IPS-18a (cell line): ENCODE data around the gene HPN.
"Not testable (repeated sequence)": the region's sequence is repeated elsewhere in the genome, so short reads cannot be mapped to it uniquely, and the experiment has no call there.

Experiments used
- H3K27ac ChIP-seq: one replicate; pipeline ENCODE4 v1.5.1; 2013; ENCODE audit warnings: low read length
- H3K27me3 ChIP-seq: one replicate; pipeline ENCODE4 v1.6.1; 2013; ENCODE audit warnings: mild to moderate bottlenecking, low read length; ENCODE audit not compliant: control insufficient read depth, insufficient read depth
- H3K36me3 ChIP-seq: one replicate; pipeline ENCODE4 v1.6.1; 2013; ENCODE audit warnings: low read depth, low read length; ENCODE audit not compliant: control insufficient read depth
- H3K4me1 ChIP-seq: one replicate; pipeline ENCODE4 v1.6.1; 2013; ENCODE audit warnings: low read depth, low read length; ENCODE audit not compliant: control insufficient read depth
- H3K4me3 ChIP-seq: one replicate; pipeline ENCODE4 v1.5.1; 2013; ENCODE audit warnings: low read length
- H3K9ac ChIP-seq: one replicate; pipeline ENCODE4 v1.6.1; 2013; ENCODE audit warnings: mild to moderate bottlenecking, low read length, moderate library complexity
- H3K9me3 ChIP-seq: one replicate; pipeline ENCODE4 v1.6.1; 2013; ENCODE audit warnings: low read depth, low read length; ENCODE audit not compliant: control insufficient read depth

Gene HPN

DNA sequence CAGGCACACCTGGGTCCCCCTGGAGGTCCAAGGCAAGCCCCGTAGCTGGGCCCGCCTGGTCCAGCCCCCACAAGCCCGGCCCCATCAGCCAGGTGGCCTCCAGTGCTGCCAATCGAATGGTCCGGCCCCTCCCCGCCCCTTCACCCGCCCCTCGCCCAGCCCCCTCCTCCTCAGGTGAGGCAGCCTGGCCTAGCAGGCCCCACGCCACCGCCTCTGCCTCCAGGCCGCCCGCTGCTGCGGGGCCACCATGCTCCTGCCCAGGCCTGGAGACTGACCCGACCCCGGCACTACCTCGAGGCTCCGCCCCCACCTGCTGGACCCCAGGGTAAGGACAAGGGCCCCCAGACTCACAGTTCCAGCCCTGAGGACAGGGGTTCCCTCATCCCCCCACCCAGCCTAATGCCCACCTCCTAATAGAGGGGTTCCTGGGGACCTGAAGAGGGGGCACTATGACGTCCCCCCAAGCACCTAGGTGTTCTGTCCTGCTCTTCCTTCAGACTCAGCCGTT lies at the start of gene HPN:
Gene HPN, plus strand, starts transcription at position 174 of the 508 bp plus-strand sequence. CDS start 786 bp downstream, outside the sequence.
- H3K36me3 ChIP-seq, result no peaks in the 10 kb centered on the region
- H3K9ac ChIP-seq, result peak within 1 kb of the TSS; percentile 69
- peaks cover 8% of the 10 kb centered on the region for H3K4me1 ChIP-seq
- no peaks in the 10 kb centered on the region for H3K27me3 ChIP-seq
- peak within 1 kb of the TSS; percentile 49 for H3K27ac ChIP-seq
- H3K9me3 ChIP-seq, result no peaks in the 10 kb centered on the region
- peak within 1 kb of the TSS; percentile 53 for H3K4me3 ChIP-seq

DNA sequence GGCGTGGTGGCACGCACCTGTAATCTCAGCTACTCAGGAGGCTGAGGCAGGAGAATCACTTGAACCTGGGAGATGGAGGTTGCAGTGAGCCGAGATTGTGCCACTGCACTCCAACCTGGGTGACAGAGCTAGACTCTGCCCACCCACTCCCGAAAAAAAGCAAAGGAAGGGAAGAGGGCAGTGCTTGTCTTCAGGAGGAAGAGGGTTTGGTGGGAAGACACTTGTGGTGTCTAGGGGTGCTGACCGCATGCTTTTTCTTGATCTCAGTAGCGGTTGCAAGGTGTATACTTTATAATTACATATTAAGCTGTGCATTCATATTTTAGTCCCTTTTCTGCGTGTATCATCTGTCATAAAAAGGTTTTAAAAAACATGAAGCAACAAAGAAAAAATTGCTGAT lies 48.9 kb upstream of the HPN start:
- H3K27me3 ChIP-seq, H3K27ac ChIP-seq, H3K36me3 ChIP-seq, H3K4me1 ChIP-seq, H3K9me3 ChIP-seq, H3K4me3 ChIP-seq, H3K9ac ChIP-seq: not testable (repeated sequence)

DNA sequence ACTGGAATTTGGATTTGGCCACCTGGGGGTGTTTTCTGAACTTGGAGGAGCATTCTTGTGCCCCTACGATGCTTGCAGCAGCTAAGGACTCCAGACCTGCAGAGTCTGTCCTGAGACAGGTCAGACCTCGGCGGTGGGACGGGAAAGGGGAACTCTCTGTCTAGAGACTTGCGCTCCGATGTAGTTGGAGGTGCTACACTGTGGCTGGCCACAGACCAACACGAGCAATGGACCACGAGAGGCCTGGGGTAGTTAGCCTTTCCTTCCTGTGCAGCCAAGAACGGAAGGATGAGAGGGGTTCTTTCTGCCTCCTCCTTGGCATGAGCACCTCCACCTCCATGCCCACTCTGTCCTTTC lies 47.3 kb upstream of the HPN start:
- H3K36me3 ChIP-seq, result no peaks in the 10 kb centered on the region
- peaks cover 5% of the 10 kb centered on the region for H3K4me1 ChIP-seq

DNA sequence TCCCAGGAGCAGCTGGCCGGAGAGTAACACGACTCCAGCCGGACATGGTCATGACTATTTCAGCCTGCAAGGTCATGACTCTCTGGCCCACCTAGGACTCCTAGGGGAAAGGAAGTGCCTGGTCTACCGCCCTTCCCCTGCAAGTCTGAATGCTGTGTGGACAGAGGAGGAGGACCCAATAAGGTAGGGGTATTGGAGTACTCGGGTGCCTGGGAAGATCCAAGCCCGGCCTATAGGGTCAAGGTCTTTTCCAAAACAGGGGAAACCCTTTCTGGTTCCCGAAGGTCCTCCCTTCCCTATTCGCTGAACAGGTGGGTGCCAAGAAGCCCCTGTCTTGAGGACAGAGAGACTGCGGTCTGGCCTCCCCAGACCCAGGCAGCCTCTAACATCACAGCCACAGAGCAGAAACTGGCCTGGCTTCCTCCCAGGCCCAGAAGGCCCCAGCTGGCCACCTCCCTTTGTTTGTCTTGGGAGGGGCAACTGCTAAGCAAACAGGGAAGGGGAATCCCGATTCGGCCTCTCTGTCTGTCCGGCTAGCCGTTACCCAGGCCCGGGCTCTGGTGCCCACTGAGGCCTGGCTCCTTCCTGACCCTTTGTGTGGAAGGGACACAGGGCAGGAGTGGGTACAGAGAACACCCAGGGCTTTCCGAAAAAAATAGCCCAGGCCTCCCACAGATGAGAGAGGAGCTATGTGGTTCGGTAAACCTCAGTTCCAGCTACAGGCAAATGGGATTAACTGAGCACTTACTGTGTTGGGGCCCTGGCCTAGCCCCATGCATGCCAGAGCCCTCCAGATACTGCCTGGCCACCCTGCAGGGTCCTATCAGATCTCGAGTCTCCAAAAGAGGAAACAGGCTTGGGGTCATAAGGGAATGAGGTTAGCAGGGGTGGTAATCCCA lies 46.6 kb upstream of the HPN start:
- Histone ChIP-seq H3K4me1 (peaks cover 5% of the 10 kb centered on the region), H3K36me3 (no peaks in the 10 kb centered on the region), H3K9me3 (no peaks in the 10 kb centered on the region), H3K4me3 (no peak overlapping the region), H3K27me3 (no peaks in the 10 kb centered on the region), H3K9ac (no peak overlapping the region), H3K27ac (no peak overlapping the region)

More for the DNA sequence above, 47.3 kb upstream of the HPN start:
- no peaks in the 10 kb centered on the region for H3K27me3 ChIP-seq
- no peak overlapping the region for H3K9ac ChIP-seq
- H3K27ac ChIP-seq, result no peak overlapping the region
- no peak overlapping the region for H3K4me3 ChIP-seq
- no peaks in the 10 kb centered on the region for H3K9me3 ChIP-seq

DNA sequence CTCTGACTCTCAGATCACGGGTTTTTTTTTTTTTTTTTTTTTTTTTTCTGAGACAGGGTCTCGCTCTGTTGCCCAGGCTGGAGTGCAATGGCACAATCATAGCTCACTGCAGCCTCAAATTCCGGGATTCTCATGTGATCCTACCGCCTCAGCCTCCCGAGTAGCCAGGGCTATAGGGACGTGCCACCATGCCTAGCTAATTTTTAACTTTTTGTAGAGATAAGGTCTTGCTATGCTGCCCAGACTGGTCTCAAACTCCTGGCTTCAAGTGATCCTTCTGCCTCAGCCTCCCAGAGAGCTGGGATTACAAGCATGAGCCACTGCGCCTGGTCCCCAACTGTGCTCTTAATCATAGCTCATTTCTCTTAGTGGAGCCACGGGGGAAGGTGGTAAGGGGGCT lies 46.0 kb upstream of the HPN start:
- Histone ChIP-seq H3K27me3 (no peaks in the 10 kb centered on the region), H3K9me3 (no peaks in the 10 kb centered on the region), H3K36me3 (no peaks in the 10 kb centered on the region), H3K9ac (no peak overlapping the region), H3K4me1 (peaks cover 5% of the 10 kb centered on the region), H3K4me3 (no peak overlapping the region), H3K27ac (no peak overlapping the region)

DNA sequence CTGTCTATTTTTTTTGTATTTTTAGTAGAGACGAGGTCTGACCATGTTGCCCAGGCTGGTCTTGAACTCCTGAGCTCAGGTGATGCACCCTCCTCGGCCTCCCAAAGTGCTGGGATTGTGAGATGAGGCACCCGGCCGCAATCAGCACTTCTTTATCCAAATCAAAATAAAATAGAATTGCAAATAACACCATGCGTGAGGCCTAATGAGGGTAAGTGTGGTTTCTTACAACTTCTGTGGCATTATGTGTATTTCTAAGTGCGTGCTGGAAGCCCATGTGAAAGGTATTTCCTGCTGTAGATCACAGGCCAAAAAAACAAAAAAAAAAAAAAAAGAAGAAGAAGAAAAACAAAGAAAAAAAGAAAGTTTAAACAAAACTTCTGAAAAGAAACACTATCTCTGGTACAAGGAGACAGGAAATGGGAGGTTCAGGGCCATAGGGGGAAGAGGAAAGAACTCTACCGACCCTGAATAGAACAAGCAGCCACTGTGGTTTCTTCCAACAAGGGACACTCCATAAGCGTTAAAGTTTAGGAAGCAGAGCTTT lies 44.4 kb upstream of the HPN start:
- Histone ChIP-seq H3K9ac (no peak overlapping the region), H3K4me3 (no peak overlapping the region), H3K9me3 (no peaks in the 10 kb centered on the region), H3K27ac (no peak overlapping the region), H3K27me3 (no peaks in the 10 kb centered on the region), H3K36me3 (no peaks in the 10 kb centered on the region), H3K4me1 (peaks cover 5% of the 10 kb centered on the region)

DNA sequence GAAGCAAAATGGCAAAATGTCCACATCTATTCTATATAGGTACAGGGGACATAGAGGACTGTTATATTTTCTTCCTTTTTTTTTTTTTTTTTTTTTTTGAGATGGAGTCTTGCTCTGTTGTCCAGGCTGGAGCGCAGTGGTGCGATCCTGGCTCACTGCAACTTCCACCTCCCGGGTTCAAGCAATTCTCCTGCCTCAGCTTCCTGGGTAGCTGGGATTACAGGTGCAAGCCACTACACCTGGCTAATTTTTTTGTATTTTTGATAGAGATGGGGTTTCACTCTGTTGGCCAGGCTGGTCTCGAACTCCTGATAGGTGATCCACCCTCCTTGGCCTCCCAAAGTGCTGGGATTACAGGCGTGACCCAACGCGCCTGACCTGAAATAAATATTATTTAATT lies 43.3 kb upstream of the HPN start:
- H3K9me3 ChIP-seq, H3K27ac ChIP-seq, H3K4me3 ChIP-seq, H3K36me3 ChIP-seq, H3K27me3 ChIP-seq: not testable (repeated sequence)
- H3K9ac ChIP-seq, result peak overlapping the region; percentile 78
- peaks cover 12% of the 10 kb centered on the region for H3K4me1 ChIP-seq

DNA sequence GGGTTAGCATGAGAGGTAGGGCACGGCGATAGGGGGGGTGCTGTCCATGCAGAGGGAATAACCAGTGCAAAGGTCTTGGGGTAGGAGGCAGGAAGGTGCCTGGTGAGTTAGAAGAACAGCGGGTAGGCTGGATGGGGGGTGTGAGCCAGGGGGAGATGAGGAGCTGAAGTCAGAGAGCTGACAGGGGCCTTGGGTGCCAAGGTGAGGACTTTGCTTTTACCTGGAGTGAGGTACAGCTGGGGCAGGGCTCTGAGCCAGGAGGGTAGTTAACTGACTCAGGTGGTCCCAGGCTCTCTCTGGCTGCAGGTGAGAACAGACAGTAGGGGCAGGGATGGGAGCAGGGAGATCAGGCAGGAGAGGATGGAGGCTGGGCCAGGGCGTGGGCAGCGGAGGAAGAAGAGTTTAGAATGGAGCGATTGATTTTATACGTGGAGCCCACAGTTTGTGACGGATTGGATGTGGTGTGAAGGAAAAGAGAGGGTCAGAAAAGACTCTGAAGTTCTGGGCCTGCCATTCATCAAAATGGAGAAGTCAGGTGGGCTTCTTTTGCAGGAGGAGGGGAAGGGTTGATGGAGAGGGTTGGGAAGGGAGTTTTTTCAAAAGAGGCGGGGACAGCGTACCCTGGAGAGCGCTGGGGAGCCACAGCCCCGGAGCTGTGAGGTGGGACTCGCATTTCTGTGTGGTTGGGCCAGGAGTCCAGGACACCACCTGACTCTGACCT lies 42.6 kb upstream of the HPN start:
- peak overlapping the region; percentile 69 for H3K4me3 ChIP-seq
- H3K27ac ChIP-seq, result peak overlapping the region; percentile 75
- H3K36me3 ChIP-seq, result peaks cover 7% of the 10 kb centered on the region
- H3K4me1 ChIP-seq, result peaks cover 15% of the 10 kb centered on the region
- H3K9ac ChIP-seq, result peak overlapping the region; percentile 78
- no peaks in the 10 kb centered on the region for H3K27me3 ChIP-seq
- no peaks in the 10 kb centered on the region for H3K9me3 ChIP-seq

DNA sequence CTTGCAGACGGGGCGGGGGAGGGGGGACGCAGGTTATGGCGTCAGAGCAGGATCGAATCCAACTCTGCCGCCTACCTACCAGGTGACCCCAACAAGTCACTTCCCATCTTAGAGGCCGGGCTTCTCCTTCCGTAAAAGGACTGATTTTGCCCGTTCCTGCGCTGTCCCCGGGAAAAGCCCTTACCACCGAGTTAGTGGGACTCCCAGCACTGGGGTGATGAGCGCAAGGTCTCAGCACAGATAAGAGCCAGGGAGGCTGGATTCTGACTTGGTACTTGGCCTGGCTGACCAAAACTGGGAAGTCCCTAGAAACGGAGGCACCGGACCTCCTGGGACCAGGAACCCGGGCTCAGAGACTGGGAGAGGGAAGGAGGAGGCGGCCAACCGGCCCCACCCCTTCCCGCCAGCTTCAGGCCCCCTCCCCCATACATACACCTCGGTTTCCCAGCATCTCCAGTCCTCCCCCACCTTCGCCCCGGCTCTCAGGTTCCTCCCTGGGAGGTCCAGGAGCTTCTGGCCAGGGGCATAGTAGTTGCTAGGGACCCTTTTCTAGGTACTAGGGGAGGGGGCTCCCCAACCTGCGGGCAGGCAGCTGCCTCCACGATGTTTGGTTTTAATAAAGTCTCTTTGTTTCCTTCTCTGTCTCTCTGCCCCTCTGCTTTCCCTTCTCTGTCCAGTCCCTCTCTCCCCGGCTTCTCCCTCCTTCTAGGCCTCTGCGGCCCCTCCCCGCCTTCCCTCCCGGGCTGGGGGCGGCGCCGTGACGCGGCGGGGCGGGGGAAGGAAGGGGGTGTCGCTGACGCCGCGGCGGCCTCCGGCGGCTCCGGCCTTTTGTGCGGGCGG lies 41.8 kb upstream of the HPN start, which contains the start of gene GRAMD1A:
Gene GRAMD1A, plus strand, starts transcription at position 826 of the 840 bp plus-strand sequence. CDS start 156 bp downstream, outside the sequence.
- Histone ChIP-seq H3K27me3 (no peaks in the 10 kb centered on the region), H3K4me1 (peaks cover 15% of the 10 kb centered on the region), H3K27ac (peak within 1 kb of the TSS; percentile 75), H3K9ac (peak within 1 kb of the TSS; percentile 86), H3K9me3 (no peaks in the 10 kb centered on the region), H3K4me3 (peak within 1 kb of the TSS; percentile 85), H3K36me3 (peaks cover 12% of the 10 kb centered on the region)

DNA sequence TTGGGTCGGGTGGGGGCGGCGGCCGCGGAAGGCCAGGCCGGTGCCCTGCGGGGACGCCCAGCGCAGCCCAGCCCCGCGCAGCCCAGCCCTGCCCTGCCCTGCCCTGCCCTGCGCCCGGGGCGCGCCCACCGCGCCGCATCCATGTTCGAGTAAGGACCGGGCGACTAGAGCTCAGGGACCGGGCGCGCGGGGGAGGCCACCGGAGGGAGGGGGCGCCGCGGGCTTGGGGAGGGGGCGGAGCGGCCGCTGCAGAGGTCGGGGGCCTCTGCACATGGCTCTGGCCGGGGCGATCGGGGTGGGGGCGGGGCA lies 41.2 kb upstream of the HPN start:
- peak overlapping the region; percentile 86 for H3K9ac ChIP-seq
- peak overlapping the region; percentile 85 for H3K4me3 ChIP-seq
- no peaks in the 10 kb centered on the region for H3K27me3 ChIP-seq
- peaks cover 15% of the 10 kb centered on the region for H3K4me1 ChIP-seq
- peaks cover 12% of the 10 kb centered on the region for H3K36me3 ChIP-seq
- H3K9me3 ChIP-seq, result no peaks in the 10 kb centered on the region
- H3K27ac ChIP-seq, result no peak overlapping the region
